A673 (cell line): Measurements from ENCODE around the gene ZBTB1. TPM values are rescaled to one million over a fixed set of nuclear protein-coding genes. Genes with fewer than 3 reads are reported as not detected.
A peak's percentile ranks its signal among the peaks of the same experiment; 100 is the strongest.
"Not testable (repeated sequence)": the region's sequence is repeated elsewhere in the genome, so short reads cannot be mapped to it uniquely, and the experiment has no call there.

Source experiments
- BruUV-seq: library from RNA; stranded (reverse); fragments of 400-500 nt; replicated peaks from 2 replicates; lab custom pipeline; 2021; lab: Mats Ljungman, UMichigan
- CTCF ChIA-PET: fragments of 300-600 bp; sonication (Branson Sonifier 250); formaldehyde crosslinking; loops from one replicate; lab custom pipeline; 2022; ENCODE audit warnings: antibody characterized with exemption; lab: Charles Lee
- POLR2A ChIA-PET: fragments of 300-600 bp; sonication (Branson Sonifier 250); formaldehyde crosslinking; loops from one replicate; lab custom pipeline; 2022; ENCODE audit warnings: antibody characterized with exemption; ENCODE audit not compliant: low non-redundant PET; lab: Charles Lee
- DNase-seq: peaks from one replicate; pipeline ENCODE4 v3.0.0-alpha.2; 2015; ENCODE audit warnings: low spot score
- H3K27ac ChIP-seq: fragments of 200-600 bp; sonication (generic); 2 replicates; pipeline ENCODE4 v1.5.1; 2016; ENCODE audit warnings: mixed run types, low read depth, mild to moderate bottlenecking, mixed read lengths, antibody characterized with exemption, low read length; ENCODE audit not compliant: poor library complexity, severe bottlenecking
- H3K27me3 ChIP-seq: fragments of 200-600 bp; sonication (generic); replicated peaks from 2 replicates; pipeline ENCODE4 v1.6.1; 2017; ENCODE audit warnings: mixed run types, low read depth, mild to moderate bottlenecking, mixed read lengths, antibody characterized with exemption, low read length; ENCODE audit not compliant: insufficient read depth, poor library complexity
- H3K36me3 ChIP-seq: fragments of 200-600 bp; sonication (generic); 2 replicates; pipeline ENCODE4 v1.6.1; 2016; ENCODE audit warnings: mixed run types, mild to moderate bottlenecking, mixed read lengths, antibody characterized with exemption, low read length; ENCODE audit not compliant: insufficient read depth, poor library complexity, severe bottlenecking
- H3K4me1 ChIP-seq: fragments of 200-600 bp; sonication (generic); 2 replicates; pipeline ENCODE4 v1.6.1; 2017; ENCODE audit warnings: mixed run types, mild to moderate bottlenecking, mixed read lengths, antibody characterized with exemption, low read length; ENCODE audit not compliant: insufficient read depth, poor library complexity, severe bottlenecking
- H3K4me3 ChIP-seq: fragments of 200-600 bp; sonication (generic); 2 replicates; pipeline ENCODE4 v1.5.1; 2016; ENCODE audit warnings: low read depth, mixed run types, mild to moderate bottlenecking, mixed read lengths, low read length; ENCODE audit not compliant: poor library complexity, severe bottlenecking
- H3K9me3 ChIP-seq: fragments of 200-600 bp; sonication (generic); 2 replicates; pipeline ENCODE4 v1.6.1; 2016; ENCODE audit warnings: mixed run types, low read depth, mild to moderate bottlenecking, mixed read lengths, antibody characterized with exemption, low read length; ENCODE audit not compliant: poor library complexity, severe bottlenecking
- EZH2 ChIP-seq: fragments of 200-600 bp; sonication (generic); IDR thresholded peaks from 2 replicates; pipeline ENCODE4 v1.6.1; 2017; ENCODE audit warnings: borderline replicate concordance, low read depth, mild to moderate bottlenecking, mixed read lengths, antibody characterized with exemption, low read length; ENCODE audit not compliant: poor library complexity, severe bottlenecking
- intact Hi-C: fragments of 100-400 bp; cut with micrococcal nuclease; formaldehyde crosslinking; loops from one replicate; pipeline ENCODE4 v1.10.0; 2022; ENCODE audit not compliant: unreplicated experiment
- total RNA-seq: library from RNA; stranded (reverse); gene quantifications from 2 replicates; pipeline ENCODE4 v1.2.3, GENCODE V29; 2021
- TF ChIP-seq, protein P1 (sequence below): fragments of 300-800, 200-600 bp; sonication (generic); conservative IDR thresholded peaks from 2 replicates; pipeline ENCODE4 v1.5.1; 2017; ENCODE audit warnings: low read depth, mild to moderate bottlenecking, antibody characterized with exemption, low read length, moderate library complexity, mixed read lengths

ZBTB1 gene
- total RNA-seq, 1 experiment from 2014 or later = 37.7 TPM

DNA sequence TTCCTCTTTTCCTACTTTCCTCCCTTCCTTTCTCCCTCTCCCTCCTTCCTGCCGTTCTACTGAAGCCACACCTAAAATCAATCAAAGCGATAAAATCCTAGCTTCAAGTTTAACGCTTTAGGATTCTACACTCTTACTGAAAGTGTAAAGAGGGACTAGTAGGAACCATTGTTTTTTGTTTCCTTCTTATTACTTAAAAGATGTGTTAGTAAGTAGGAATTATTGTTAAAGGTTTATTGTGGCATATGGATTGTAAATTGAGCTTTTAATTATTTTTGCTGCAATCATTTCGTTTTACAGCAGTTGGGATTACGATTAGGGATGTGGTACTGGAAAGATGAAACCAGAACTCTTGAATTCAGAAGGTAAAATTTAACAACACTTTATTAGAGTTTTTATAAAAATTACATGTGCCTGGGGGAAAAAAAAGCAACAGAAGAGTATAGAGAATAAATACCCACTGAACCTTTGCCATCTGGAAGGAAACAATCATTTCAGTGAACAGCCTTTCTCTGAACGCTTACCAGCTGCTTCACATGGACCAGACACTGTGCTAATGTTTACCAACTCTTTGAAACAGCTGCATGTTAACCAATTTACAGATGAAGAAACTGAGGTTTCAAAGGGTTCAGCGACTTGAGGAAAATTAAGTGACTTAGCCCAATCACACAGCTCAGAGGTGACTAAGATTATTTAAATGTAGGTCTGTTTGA is 46.2 kb downstream of the ZBTB1 start:
- BruUV-seq = no TSS peak
- POLR2A ChIA-PET = interaction anchor here (0.7 kb wide), 1 partner anchor 56 kb away, joined by 3 read pairs; no protein-coding TSS in a partner anchor
- H3K27ac ChIP-seq = no peak overlapping the region
- CTCF ChIA-PET = no interaction called here
- no peak overlapping the region for H3K4me3 ChIP-seq
- intact Hi-C loops = no loop called here
- H3K36me3 ChIP-seq = no peaks in the 10 kb centered on the region
- H3K4me1 ChIP-seq = peaks cover 4% of the 10 kb centered on the region
- DNase-seq = no peak
- no peaks in the 10 kb centered on the region for H3K27me3 ChIP-seq
- H3K9me3 ChIP-seq = no peaks in the 10 kb centered on the region
- TF ChIP-seq, protein P1, sequence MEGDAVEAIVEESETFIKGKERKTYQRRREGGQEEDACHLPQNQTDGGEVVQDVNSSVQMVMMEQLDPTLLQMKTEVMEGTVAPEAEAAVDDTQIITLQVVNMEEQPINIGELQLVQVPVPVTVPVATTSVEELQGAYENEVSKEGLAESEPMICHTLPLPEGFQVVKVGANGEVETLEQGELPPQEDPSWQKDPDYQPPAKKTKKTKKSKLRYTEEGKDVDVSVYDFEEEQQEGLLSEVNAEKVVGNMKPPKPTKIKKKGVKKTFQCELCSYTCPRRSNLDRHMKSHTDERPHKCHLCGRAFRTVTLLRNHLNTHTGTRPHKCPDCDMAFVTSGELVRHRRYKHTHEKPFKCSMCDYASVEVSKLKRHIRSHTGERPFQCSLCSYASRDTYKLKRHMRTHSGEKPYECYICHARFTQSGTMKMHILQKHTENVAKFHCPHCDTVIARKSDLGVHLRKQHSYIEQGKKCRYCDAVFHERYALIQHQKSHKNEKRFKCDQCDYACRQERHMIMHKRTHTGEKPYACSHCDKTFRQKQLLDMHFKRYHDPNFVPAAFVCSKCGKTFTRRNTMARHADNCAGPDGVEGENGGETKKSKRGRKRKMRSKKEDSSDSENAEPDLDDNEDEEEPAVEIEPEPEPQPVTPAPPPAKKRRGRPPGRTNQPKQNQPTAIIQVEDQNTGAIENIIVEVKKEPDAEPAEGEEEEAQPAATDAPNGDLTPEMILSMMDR = no peak
- no peak for TF ChIP-seq EZH2

DNA sequence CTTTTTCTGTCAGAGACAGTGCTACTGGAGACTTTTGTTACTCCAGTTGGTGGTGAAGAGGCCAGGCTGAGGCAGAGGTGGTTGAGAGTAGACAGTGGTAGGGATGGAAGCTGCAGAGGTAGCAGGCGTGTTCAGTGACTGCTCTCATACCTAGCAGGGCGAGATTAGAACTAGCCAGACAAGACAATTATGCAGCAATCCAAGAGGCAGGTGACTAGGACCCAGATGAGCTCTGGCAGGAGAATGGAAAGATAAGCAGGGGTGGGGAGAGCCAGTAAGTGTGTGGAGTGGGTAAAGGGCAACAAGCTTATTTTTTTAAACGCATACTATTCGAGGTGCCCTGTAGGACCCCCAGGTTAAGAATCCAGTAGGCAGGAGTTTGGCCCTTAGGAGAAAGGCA is 50.0 kb downstream of the ZBTB1 start:
- no peaks in the 10 kb centered on the region for H3K9me3 ChIP-seq
- no peaks in the 10 kb centered on the region for H3K36me3 ChIP-seq
- TF ChIP-seq, protein P1 = no peak
- TF ChIP-seq EZH2 = no peak
- no peak overlapping the region for H3K27ac ChIP-seq
- H3K4me3 ChIP-seq = no peak overlapping the region
- BruUV-seq = no TSS peak
- no peak for DNase-seq
- CTCF ChIA-PET = no interaction called here
- intact Hi-C loops = no loop called here
- no peaks in the 10 kb centered on the region for H3K27me3 ChIP-seq
- POLR2A ChIA-PET = no interaction called here
- peaks cover 4% of the 10 kb centered on the region for H3K4me1 ChIP-seq

DNA sequence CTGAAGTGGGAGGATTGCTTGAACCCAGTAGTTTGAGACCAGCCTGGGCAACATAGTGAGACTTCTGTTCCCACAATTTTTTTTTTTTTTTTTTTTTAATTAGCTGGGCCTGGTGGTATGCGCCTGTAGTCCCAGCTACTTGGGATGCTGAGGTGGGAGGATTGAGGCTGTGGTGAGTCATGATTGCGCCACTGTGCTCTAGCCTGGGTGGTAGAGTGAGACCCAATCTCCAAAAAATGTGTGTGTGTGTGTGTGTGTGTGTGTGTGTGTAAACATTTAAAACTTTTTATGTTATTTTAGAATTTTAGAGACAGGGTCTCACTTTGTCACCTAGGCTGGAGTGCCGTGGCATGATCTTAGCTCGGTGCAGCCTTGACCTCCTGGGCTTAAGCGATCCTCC is 52.0 kb downstream of the ZBTB1 start:
- no peaks in the 10 kb centered on the region for H3K9me3 ChIP-seq
- ChIA-PET CTCF (no interaction called here), POLR2A (interaction anchor here (0.6 kb wide), 1 partner anchor 23 kb away, joined by 5 read pairs; no protein-coding TSS in a partner anchor)
- no peaks in the 10 kb centered on the region for H3K27me3 ChIP-seq
- H3K4me1 ChIP-seq = no peaks in the 10 kb centered on the region
- intact Hi-C loops = no loop called here
- DNase-seq = peak; percentile 40
- no peak overlapping the region for H3K4me3 ChIP-seq
- H3K27ac ChIP-seq = no peak overlapping the region
- no peaks in the 10 kb centered on the region for H3K36me3 ChIP-seq
- no peak for TF ChIP-seq EZH2
- TF ChIP-seq, protein P1 = no peak
- no TSS peak for BruUV-seq

DNA sequence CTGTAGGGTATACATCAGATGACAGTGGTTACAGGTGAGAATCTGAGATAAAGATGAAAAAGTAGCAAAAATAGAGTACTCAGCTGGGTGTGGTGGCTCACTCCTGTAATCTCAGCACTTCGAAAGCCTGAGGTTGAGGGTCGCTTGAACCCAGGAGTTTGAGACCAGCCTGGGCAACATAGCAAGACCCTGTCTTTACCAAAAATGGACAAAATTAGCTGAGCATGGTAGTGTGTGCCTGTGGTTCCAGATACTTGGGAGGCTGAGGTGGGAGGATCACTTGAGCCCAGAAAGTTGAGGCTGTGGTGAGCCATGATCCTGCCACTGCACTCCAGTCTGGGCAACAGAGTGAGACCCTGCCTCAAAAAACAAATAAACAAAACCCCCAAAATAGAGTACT is 53.6 kb downstream of the ZBTB1 start:
- intact Hi-C loops, H3K27ac ChIP-seq, DNase-seq, CTCF ChIA-PET, BruUV-seq, H3K9me3 ChIP-seq, H3K4me1 ChIP-seq, H3K36me3 ChIP-seq, H3K4me3 ChIP-seq, H3K27me3 ChIP-seq: not testable (repeated sequence)
- POLR2A ChIA-PET = interaction anchor here (0.6 kb wide), 1 partner anchor 14 kb away, joined by 3 read pairs; no protein-coding TSS in a partner anchor
